ENCODE measurements around the gene BRI3BP. TPM values are rescaled to one million over a fixed set of nuclear protein-coding genes. Genes with fewer than 3 reads are reported as not detected.

The BRI3BP gene, protein sequence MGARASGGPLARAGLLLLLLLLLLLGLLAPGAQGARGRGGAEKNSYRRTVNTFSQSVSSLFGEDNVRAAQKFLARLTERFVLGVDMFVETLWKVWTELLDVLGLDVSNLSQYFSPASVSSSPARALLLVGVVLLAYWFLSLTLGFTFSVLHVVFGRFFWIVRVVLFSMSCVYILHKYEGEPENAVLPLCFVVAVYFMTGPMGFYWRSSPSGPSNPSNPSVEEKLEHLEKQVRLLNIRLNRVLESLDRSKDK
- total RNA-seq (ENCODE audit: low replicate concordance): 2.1 and 3.0 TPM in 2 replicates

DNA sequence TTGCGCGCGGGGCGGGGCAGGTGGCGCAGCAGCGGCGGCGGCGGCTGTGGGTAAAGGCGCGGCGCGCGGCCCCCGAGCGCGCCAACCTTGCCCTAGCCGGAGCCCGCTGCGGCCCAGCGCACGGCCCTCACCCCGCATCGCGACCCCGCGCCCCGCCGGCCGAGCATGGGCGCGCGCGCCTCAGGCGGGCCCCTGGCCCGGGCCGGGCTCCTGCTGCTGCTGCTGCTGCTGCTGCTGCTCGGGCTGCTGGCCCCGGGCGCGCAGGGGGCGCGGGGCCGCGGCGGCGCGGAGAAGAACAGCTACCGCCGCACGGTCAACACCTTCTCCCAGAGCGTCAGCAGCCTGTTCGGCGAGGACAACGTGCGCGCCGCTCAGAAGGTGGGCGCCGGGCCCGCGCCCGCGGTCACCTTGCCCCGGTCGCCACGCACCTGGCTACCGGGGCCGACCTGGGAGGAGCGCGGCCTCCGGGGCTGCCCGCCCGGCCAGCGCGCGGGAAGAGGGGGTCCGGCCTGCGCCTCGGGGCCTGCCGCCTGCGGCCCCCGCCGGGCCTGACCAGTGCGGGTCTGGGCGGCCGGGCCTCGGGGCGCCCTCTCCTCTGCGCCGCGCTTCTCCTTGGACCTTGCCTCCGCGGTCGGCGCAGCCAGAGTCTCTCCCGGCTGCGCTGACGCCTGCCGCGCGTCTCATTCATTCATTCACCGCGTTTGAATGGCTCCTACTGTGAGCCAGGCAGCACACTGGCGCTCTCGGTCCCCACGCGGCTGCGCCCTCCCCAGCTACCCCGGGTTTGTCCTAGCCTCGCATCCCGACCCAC, at the start of gene BRI3BP:
BRI3BP (plus strand) TSS at position 20 of the 811 bp plus-strand sequence; CDS start at position 166, 146 bp downstream.

DNA sequence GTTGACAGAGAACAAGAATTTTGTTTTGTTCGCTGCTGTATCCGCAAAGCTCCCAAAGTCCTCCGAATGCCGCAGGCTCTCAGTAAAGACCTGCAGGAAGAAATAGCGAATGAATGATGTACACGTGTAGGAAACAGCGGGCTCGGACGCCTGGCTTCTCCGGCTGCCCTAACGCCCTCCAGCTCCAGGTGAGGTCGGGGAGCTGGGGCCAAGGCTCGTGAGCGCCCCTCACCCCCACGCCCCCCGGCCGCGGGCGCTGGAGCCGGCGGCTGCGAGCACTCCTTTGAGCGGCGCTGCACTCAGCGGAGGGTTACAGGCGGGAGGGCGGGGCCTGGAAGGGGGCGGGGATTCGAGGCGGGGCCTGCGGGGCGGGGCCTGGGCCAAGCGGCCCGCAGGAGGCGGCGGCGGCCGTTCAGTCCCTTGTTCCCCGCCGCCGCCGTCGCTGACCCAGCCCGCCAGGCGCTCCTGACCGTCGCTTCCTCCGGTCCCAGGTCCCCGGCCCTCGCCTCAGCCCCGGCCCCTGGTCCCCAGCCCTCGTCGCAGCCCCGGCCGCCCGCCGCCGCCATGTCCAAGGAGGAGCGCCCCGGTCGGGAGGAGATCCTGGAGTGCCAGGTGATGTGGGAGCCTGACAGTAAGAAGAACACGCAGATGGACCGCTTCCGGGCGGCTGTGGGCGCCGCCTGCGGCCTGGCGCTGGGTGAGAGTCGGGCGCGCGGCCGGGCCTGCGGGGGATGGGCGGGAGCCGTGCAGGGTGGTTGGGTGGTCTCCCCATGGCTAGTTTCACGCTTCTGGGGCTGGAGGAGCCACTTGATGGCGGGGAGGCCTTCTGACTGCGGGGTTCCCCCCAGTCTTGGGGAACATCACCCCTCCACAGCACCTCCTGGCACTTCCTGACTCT, 71.8 kb downstream of the BRI3BP start, which contains the start of gene AACS:
AACS (plus strand) TSS at position 415 of the 898 bp plus-strand sequence; CDS start at position 565, 150 bp downstream.

Other genes with a start within 250 kb of the BRI3BP start
- 6.0 and 13.2 TPM in 2 replicates for gene SCARB1, start 129.8 kb upstream of the BRI3BP start, total RNA-seq (ENCODE audit: low replicate concordance)
- 1,608 and 4,028 TPM in 2 replicates for gene UBC, start 79.0 kb upstream of the BRI3BP start, total RNA-seq (ENCODE audit: low replicate concordance)
- gene DHX37, start 4.5 kb upstream of the BRI3BP start, total RNA-seq (ENCODE audit: low replicate concordance): 8.0 and 9.5 TPM in 2 replicates
- 29.8 and 39.0 TPM in 2 replicates for gene AACS, start 71.8 kb downstream of the BRI3BP start, total RNA-seq (ENCODE audit: low replicate concordance)
- 0.83 and 6.0 TPM in 2 replicates for gene TMEM132B, start 192.7 kb downstream of the BRI3BP start, total RNA-seq (ENCODE audit: low replicate concordance)

Data from smooth muscle cell of the coronary artery (primary cell).